Measurements from ENCODE around the gene NFXL1. TPM values are rescaled to one million over a fixed set of nuclear protein-coding genes. Genes with fewer than 3 reads are reported as not detected.

The NFXL1 gene
- total RNA-seq, 1 donor from 2014 or later, result 30.3 TPM

- Mint-ChIP-seq H3K27ac (no peak overlapping the region), H3K4me1 (no peaks in the 10 kb centered on the region), H3K9me3 (peaks cover 15% of the 10 kb centered on the region), H3K36me3 (no peaks in the 10 kb centered on the region), H3K4me3 (no peak overlapping the region), H3K27me3 (ENCODE audit: low read depth) (no peaks in the 10 kb centered on the region)
- no peak for DNase-seq (ENCODE audit: low spot score in 2 of 2, unreplicated experiment in 2 of 2)
- no peak for TF ChIP-seq CTCF (IDR thresholded peaks at IDR 0.05; ENCODE audit: unreplicated experiment)
Observed at GRCh38 chr4:47798165-47798564, 116.2 kb downstream of the NFXL1 start.

Other genes starting within 250 kb of the NFXL1 start
- 1.1 to 1.5 TPM (median 1.3 TPM) in 3 replicates for gene CORIN, start 76.5 kb downstream of the NFXL1 start, total RNA-seq
- 3.9 to 4.7 TPM (median 4.6 TPM) in 3 replicates for gene CNGA1, start 102.1 kb upstream of the NFXL1 start, total RNA-seq
- 12.1 to 13.4 TPM (median 13.3 TPM) in 3 replicates for gene NIPAL1, start 102.2 kb upstream of the NFXL1 start, total RNA-seq
- gene TXK, start 219.7 kb upstream of the NFXL1 start, total RNA-seq, result 1.5 to 1.7 TPM (median 1.7 TPM) in 3 replicates

All from mesothelial cell of epicardium (in vitro differentiated cells).